Brain microvascular endothelial cell (primary cell): ENCODE data around the gene SPATA46.
A peak's percentile ranks its signal among the peaks of the same experiment; 100 is the strongest.

Experiments
- DNase-seq: peaks from one replicate; pipeline ENCODE4 v3.0.0-alpha.2; 2020
- H3K27ac ChIP-seq: fragments of 250-450 bp; sonication (Bioruptor Pico); 2 replicates; pipeline ENCODE4 v1.5.1; 2020; ENCODE audit warnings: mild to moderate bottlenecking, moderate library complexity
- H3K27me3 ChIP-seq: fragments of 250-450 bp; sonication (Bioruptor Pico); replicated peaks from 2 replicates; pipeline ENCODE4 v1.5.1; 2020; ENCODE audit warnings: mild to moderate bottlenecking
- H3K36me3 ChIP-seq: fragments of 250-450 bp; sonication (Bioruptor Pico); replicated peaks from 2 replicates; pipeline ENCODE4 v1.5.1; 2020; ENCODE audit warnings: mild to moderate bottlenecking
- H3K4me3 ChIP-seq: 2 replicates; pipeline ENCODE4 v1.5.1; 2011; ENCODE audit warnings: low read depth, mild to moderate bottlenecking, control low read depth, low read length, moderate library complexity
- in situ Hi-C: cut with HindIII; loops from 2 replicates; pipeline ENCODE4 v1.10.0; 2017; ENCODE audit warnings: low sequenced_read_pairs, low pct_ligation_motif_present
- TF ChIP-seq, protein P1 (sequence below): IDR thresholded peaks from 2 replicates; pipeline ENCODE4 v1.5.1; 2011; ENCODE audit warnings: low read depth, mild to moderate bottlenecking, moderate library complexity, low read length, control low read depth, inconsistent platforms; ENCODE audit errors: missing control alignments

The SPATA46 gene

GRCh38 chr1:162370161-162370560 is 6.5 kb downstream of the SPATA46 start:
- H3K27ac ChIP-seq: no peak overlapping the region
- no peaks in the 10 kb centered on the region for H3K27me3 ChIP-seq
- in situ Hi-C loops: no loop called here
- DNase-seq: no peak
- H3K36me3 ChIP-seq: no peaks in the 10 kb centered on the region
- TF ChIP-seq, protein P1, sequence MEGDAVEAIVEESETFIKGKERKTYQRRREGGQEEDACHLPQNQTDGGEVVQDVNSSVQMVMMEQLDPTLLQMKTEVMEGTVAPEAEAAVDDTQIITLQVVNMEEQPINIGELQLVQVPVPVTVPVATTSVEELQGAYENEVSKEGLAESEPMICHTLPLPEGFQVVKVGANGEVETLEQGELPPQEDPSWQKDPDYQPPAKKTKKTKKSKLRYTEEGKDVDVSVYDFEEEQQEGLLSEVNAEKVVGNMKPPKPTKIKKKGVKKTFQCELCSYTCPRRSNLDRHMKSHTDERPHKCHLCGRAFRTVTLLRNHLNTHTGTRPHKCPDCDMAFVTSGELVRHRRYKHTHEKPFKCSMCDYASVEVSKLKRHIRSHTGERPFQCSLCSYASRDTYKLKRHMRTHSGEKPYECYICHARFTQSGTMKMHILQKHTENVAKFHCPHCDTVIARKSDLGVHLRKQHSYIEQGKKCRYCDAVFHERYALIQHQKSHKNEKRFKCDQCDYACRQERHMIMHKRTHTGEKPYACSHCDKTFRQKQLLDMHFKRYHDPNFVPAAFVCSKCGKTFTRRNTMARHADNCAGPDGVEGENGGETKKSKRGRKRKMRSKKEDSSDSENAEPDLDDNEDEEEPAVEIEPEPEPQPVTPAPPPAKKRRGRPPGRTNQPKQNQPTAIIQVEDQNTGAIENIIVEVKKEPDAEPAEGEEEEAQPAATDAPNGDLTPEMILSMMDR: no peak
- H3K4me3 ChIP-seq: no peak overlapping the region

GRCh38 chr1:162369571-162369970 is 7.1 kb downstream of the SPATA46 start:
- TF ChIP-seq, protein P1: no peak
- Histone ChIP-seq H3K27me3 (no peaks in the 10 kb centered on the region), H3K36me3 (no peaks in the 10 kb centered on the region), H3K27ac (no peak overlapping the region), H3K4me3 (no peak overlapping the region)
- in situ Hi-C loops: no loop called here
- DNase-seq: no peak

- in situ Hi-C loops: no loop called here
- no peak overlapping the region for H3K4me3 ChIP-seq
- no peak for DNase-seq
- TF ChIP-seq, protein P1: no peak
- H3K36me3 ChIP-seq: no peaks in the 10 kb centered on the region
- no peaks in the 10 kb centered on the region for H3K27me3 ChIP-seq
- H3K27ac ChIP-seq: no peak overlapping the region
These were observed 8.2 kb downstream of the SPATA46 start for GRCh38 chr1:162368451-162368850.

GRCh38 chr1:162367772-162368171 is 8.9 kb downstream of the SPATA46 start:
- Histone ChIP-seq H3K27me3 (no peaks in the 10 kb centered on the region), H3K4me3 (no peak overlapping the region), H3K36me3 (no peaks in the 10 kb centered on the region), H3K27ac (no peak overlapping the region)
- DNase-seq: no peak
- TF ChIP-seq, protein P1: no peak
- in situ Hi-C loops: no loop called here

- in situ Hi-C loops: no loop called here
- Histone ChIP-seq H3K36me3 (no peaks in the 10 kb centered on the region), H3K27ac (no peak overlapping the region), H3K4me3 (peak overlapping the region; percentile 33), H3K27me3 (no peaks in the 10 kb centered on the region)
- DNase-seq: no peak
- TF ChIP-seq, protein P1: no peak
These were observed 9.6 kb downstream of the SPATA46 start for GRCh38 chr1:162367073-162367472.

DNA sequence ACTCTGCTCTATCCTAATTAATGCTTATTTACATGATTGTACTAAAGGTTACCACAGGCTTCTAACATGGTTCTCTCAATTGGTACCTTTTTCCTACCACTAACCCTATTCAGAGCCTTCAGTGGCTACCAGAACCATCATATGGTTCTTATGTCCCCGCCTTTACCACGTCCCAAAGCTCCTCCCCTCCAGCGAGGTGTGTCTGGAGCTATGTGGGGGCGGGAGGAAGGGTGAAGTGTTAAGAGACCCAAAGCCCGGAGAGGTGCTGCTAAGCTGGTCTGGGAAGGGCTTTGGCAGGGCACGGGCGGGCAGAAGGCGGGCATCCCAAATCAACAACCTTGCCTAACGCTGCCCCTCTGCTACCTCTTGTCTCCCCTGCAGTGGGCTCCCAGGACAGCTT is 10.0 kb downstream of the SPATA46 start:
- Histone ChIP-seq H3K36me3 (no peaks in the 10 kb centered on the region), H3K27ac (no peak overlapping the region), H3K27me3 (no peaks in the 10 kb centered on the region), H3K4me3 (peak overlapping the region; percentile 33)
- no peak for DNase-seq
- TF ChIP-seq, protein P1: no peak
- in situ Hi-C loops: no loop called here
